Loucy (cell line): Measurements from ENCODE around the gene DPP4.

Experiments
- H2AFZ ChIP-seq: fragments of 200-600 bp; sonication (generic); 2 replicates; pipeline ENCODE4 v1.6.0; 2016; ENCODE audit warnings: antibody characterized with exemption, mild to moderate bottlenecking, low read length, moderate library complexity
- H3F3A ChIP-seq: fragments of 200-600 bp; 2 replicates; pipeline ENCODE4 v1.6.0; 2016; ENCODE audit warnings: antibody characterized with exemption, low read depth, mild to moderate bottlenecking
- H3K27me3 ChIP-seq: fragments of 200-600 bp; sonication (generic); 2 replicates; pipeline ENCODE4 v1.6.1; 2014; ENCODE audit warnings: low read length, mild to moderate bottlenecking; ENCODE audit not compliant: insufficient read depth, poor library complexity, severe bottlenecking
- H3K36me3 ChIP-seq: fragments of 200-600 bp; sonication (generic); 2 replicates; pipeline ENCODE4 v1.6.1; 2016; ENCODE audit warnings: low read length; ENCODE audit not compliant: insufficient read depth
- H3K4me1 ChIP-seq: fragments of 200-600 bp; sonication (generic); 2 replicates; pipeline ENCODE4 v1.5.1; 2014; ENCODE audit warnings: low read length, mild to moderate bottlenecking; ENCODE audit not compliant: insufficient read depth, poor library complexity, severe bottlenecking
- H3K4me2 ChIP-seq: fragments of 200-600 bp; sonication (generic); 2 replicates; pipeline ENCODE4 v1.6.0; 2014; ENCODE audit warnings: antibody characterized with exemption, low read length, low read depth, mild to moderate bottlenecking; ENCODE audit not compliant: poor library complexity, severe bottlenecking
- H3K4me3 ChIP-seq: fragments of 200-600 bp; sonication (generic); 2 replicates; pipeline ENCODE4 v1.5.1; 2014; ENCODE audit warnings: low read length, mild to moderate bottlenecking, mixed read lengths; ENCODE audit not compliant: poor library complexity, severe bottlenecking
- H3K79me2 ChIP-seq: fragments of 200-600 bp; sonication (generic); 2 replicates; pipeline ENCODE4 v1.6.1; 2014; ENCODE audit warnings: low read length; ENCODE audit not compliant: insufficient read depth
- H3K9ac ChIP-seq: fragments of 200-600 bp; sonication (generic); 2 replicates; pipeline ENCODE4 v1.6.0; 2014; ENCODE audit warnings: mild to moderate bottlenecking, low read depth, low read length, moderate library complexity; ENCODE audit not compliant: poor library complexity, severe bottlenecking
- H3K9me2 ChIP-seq: fragments of 200-600 bp; sonication (generic); replicated peaks from 2 replicates; pipeline ENCODE4 v1.6.1; 2016; ENCODE audit warnings: low read depth, low read length, mixed read lengths
- H3K9me3 ChIP-seq: fragments of 200-600 bp; sonication (generic); 2 replicates; pipeline ENCODE4 v1.6.1; 2014; ENCODE audit warnings: mild to moderate bottlenecking, antibody characterized with exemption, low read length, low read depth; ENCODE audit not compliant: insufficient read depth
- H4K20me1 ChIP-seq: fragments of 200-600 bp; sonication (generic); 2 replicates; pipeline ENCODE4 v1.6.0; 2014; ENCODE audit warnings: antibody characterized with exemption, low read length, mild to moderate bottlenecking; ENCODE audit not compliant: insufficient read depth, poor library complexity, severe bottlenecking
- CTCF ChIP-seq: fragments of 200-600 bp; sonication (generic); conservative IDR thresholded peaks from 2 replicates; pipeline ENCODE4 v1.5.1; 2014; ENCODE audit warnings: mild to moderate bottlenecking, antibody characterized with exemption, low read length
- EZH2phosphoT487 ChIP-seq: fragments of 200-600 bp; IDR thresholded peaks from 2 replicates; pipeline ENCODE4 v1.6.1; 2018; ENCODE audit warnings: antibody characterized with exemption, mild to moderate bottlenecking, moderate library complexity, borderline replicate concordance

DPP4 gene

GRCh38 chr2:162072976-162073887 lies 783 bp downstream of the DPP4 start:
- no peak for TF ChIP-seq CTCF
- TF ChIP-seq EZH2phosphoT487: no peak

GRCh38 chr2:162072181-162072702 lies 1.8 kb downstream of the DPP4 start:
- H3K79me2 ChIP-seq: no peaks in the 10 kb centered on the region
- H3K4me3 ChIP-seq: no peak overlapping the region
- H3F3A ChIP-seq: no peaks in the 10 kb centered on the region
- H2AFZ ChIP-seq: peak overlapping the region; percentile 46; the same call in 1 of the 2 replicates
- H3K9me3 ChIP-seq: no peaks in the 10 kb centered on the region
- H3K4me1 ChIP-seq: peaks cover 12% of the 10 kb centered on the region
- H3K4me2 ChIP-seq: no peak overlapping the region
- no peaks in the 10 kb centered on the region for H3K9me2 ChIP-seq
- H4K20me1 ChIP-seq: no peaks in the 10 kb centered on the region
- H3K9ac ChIP-seq: no peak overlapping the region
- no peaks in the 10 kb centered on the region for H3K36me3 ChIP-seq
- no peak for TF ChIP-seq EZH2phosphoT487
- TF ChIP-seq CTCF: no peak
- peaks cover 8% of the 10 kb centered on the region for H3K27me3 ChIP-seq

More at GRCh38 chr2:162072976-162073887, 783 bp downstream of the DPP4 start:
- Histone ChIP-seq H3K36me3 (no peaks in the 10 kb centered on the region), H3K4me1 (peaks cover 12% of the 10 kb centered on the region), H3K4me2 (peak overlapping the region; percentile 97), H3F3A (no peaks in the 10 kb centered on the region), H3K9me3 (peaks cover 2% of the 10 kb centered on the region; the same call in 1 of the 2 replicates), H3K4me3 (peak overlapping the region; percentile 76), H2AFZ (peak overlapping the region; percentile 98), H3K79me2 (no peaks in the 10 kb centered on the region), H3K27me3 (peaks cover 8% of the 10 kb centered on the region), H3K9me2 (no peaks in the 10 kb centered on the region), H3K9ac (peak overlapping the region; percentile 50), H4K20me1 (no peaks in the 10 kb centered on the region)

GRCh38 chr2:162071001-162071400 lies 3.0 kb downstream of the DPP4 start:
- Histone ChIP-seq H2AFZ (no peak overlapping the region), H3K9ac (no peak overlapping the region), H3K79me2 (no peaks in the 10 kb centered on the region), H3K27me3 (peaks cover 8% of the 10 kb centered on the region), H4K20me1 (no peaks in the 10 kb centered on the region), H3K9me3 (no peaks in the 10 kb centered on the region), H3K36me3 (no peaks in the 10 kb centered on the region), H3K9me2 (no peaks in the 10 kb centered on the region), H3K4me1 (peaks cover 12% of the 10 kb centered on the region), H3F3A (no peaks in the 10 kb centered on the region), H3K4me2 (no peak overlapping the region), H3K4me3 (no peak overlapping the region)
- TF ChIP-seq CTCF: no peak
- no peak for TF ChIP-seq EZH2phosphoT487
